IMR-90 (cell line): ENCODE data around the gene PSEN1. TPM values are rescaled to one million over a fixed set of nuclear protein-coding genes. Genes with fewer than 3 reads are reported as not detected.

Source experiments
- ATAC-seq: fragments of 200-7000 bp; cut with Tn5 transposase; 2 replicates; pipeline ENCODE4 v1.9.1; 2020; ENCODE audit warnings: low read depth, mild to moderate bottlenecking, moderate library complexity
- BruUV-seq: library from RNA; stranded (reverse); fragments of 400-500 nt; replicated peaks from 2 replicates; lab custom pipeline; 2021; lab: Mats Ljungman, UMichigan
- CTCF ChIA-PET: fragments of 300-600 bp; formaldehyde crosslinking; extraction: SDS; loops from one replicate; lab custom pipeline; 2021; ENCODE audit warnings: antibody characterized with exemption; lab: Yijun Ruan, JAX
- POLR2A ChIA-PET: fragments of 300-600 bp; sonication (Branson Sonifier 250); formaldehyde crosslinking; loops from one replicate; lab custom pipeline; 2022; ENCODE audit warnings: antibody characterized with exemption; ENCODE audit not compliant: unreplicated experiment; lab: Charles Lee
- DNase-seq: peaks from one replicate; pipeline ENCODE4 v3.0.0; 2013
- H2AFZ ChIP-seq: replicated peaks from 2 replicates; pipeline ENCODE3; 2013; ENCODE audit warnings: low read length, mild to moderate bottlenecking; ENCODE audit not compliant: poor library complexity
- H2AK5ac ChIP-seq: 2 replicates; pipeline ENCODE4 v1.6.1; 2013; ENCODE audit warnings: low read depth, low read length, inconsistent platforms
- H2AK9ac ChIP-seq: replicated peaks from 2 replicates; pipeline ENCODE3; 2013; ENCODE audit warnings: mild to moderate bottlenecking, low read depth, low read length, moderate library complexity; ENCODE audit not compliant: poor library complexity
- H2BK120ac ChIP-seq: 2 replicates; pipeline ENCODE4 v1.6.1; 2013; ENCODE audit warnings: low read depth, low read length, inconsistent platforms
- H2BK15ac ChIP-seq: 3 replicates; pipeline ENCODE4 v1.6.1; 2013; ENCODE audit warnings: low read depth, low read length, inconsistent platforms
- H2BK20ac ChIP-seq: 2 replicates; pipeline ENCODE4 v1.6.1; 2013; ENCODE audit warnings: low read depth, mild to moderate bottlenecking, inconsistent platforms, low read length, moderate library complexity
- H2BK5ac ChIP-seq: 2 replicates; pipeline ENCODE4 v1.6.1; 2013; ENCODE audit warnings: mild to moderate bottlenecking, low read depth, low read length, inconsistent platforms; ENCODE audit not compliant: poor library complexity, severe bottlenecking
- H3K14ac ChIP-seq: replicated peaks from 2 replicates; pipeline ENCODE4 v1.6.1; 2013; ENCODE audit warnings: low read depth, low read length, inconsistent platforms
- H3K18ac ChIP-seq: 2 replicates; pipeline ENCODE4 v1.6.1; 2013; ENCODE audit warnings: low read depth, low read length, control low read depth
- H3K23ac ChIP-seq: 2 replicates; pipeline ENCODE4 v1.6.1; 2013; ENCODE audit warnings: low read depth, low read length, inconsistent platforms
- H3K27ac ChIP-seq: 2 replicates; pipeline ENCODE4 v1.5.1; 2013; ENCODE audit warnings: mild to moderate bottlenecking, control low read depth, low read length; ENCODE audit not compliant: insufficient read depth
- H3K27me3 ChIP-seq: 2 replicates; pipeline ENCODE4 v1.6.1; 2013; ENCODE audit warnings: low read length; ENCODE audit not compliant: control insufficient read depth, insufficient read depth
- H3K36me3 ChIP-seq: 2 replicates; pipeline ENCODE4 v1.6.1; 2013; ENCODE audit warnings: low read length, mixed read lengths; ENCODE audit not compliant: control insufficient read depth, insufficient read depth
- H3K4ac ChIP-seq: 2 replicates; pipeline ENCODE4 v1.6.1; 2013; ENCODE audit warnings: low read depth, low read length, inconsistent platforms
- H3K4me1 ChIP-seq: 2 replicates; pipeline ENCODE4 v1.6.1; 2013; ENCODE audit warnings: low read length, mixed read lengths; ENCODE audit not compliant: control insufficient read depth, insufficient read depth
- H3K4me2 ChIP-seq: 2 replicates; pipeline ENCODE4 v1.6.1; 2013; ENCODE audit warnings: low read depth, mild to moderate bottlenecking, control low read depth, low read length, moderate library complexity
- H3K4me3 ChIP-seq: 2 replicates; pipeline ENCODE4 v1.5.1; 2013; ENCODE audit warnings: low read depth, mild to moderate bottlenecking, control low read depth, low read length, moderate library complexity; ENCODE audit not compliant: insufficient read depth
- H3K56ac ChIP-seq: 2 replicates; pipeline ENCODE4 v1.6.1; 2013; ENCODE audit warnings: low read length, inconsistent platforms; ENCODE audit not compliant: insufficient read depth; ENCODE audit errors: extremely low read depth
- H3K79me1 ChIP-seq, 2 experiments: 2 replicates each; pipeline ENCODE4 v1.6.1; 2013; ENCODE audit warnings: low read length in 2 of 2, inconsistent platforms in 1 of 2, low read depth in 1 of 2
- H3K9ac ChIP-seq: 2 replicates; pipeline ENCODE4 v1.6.1; 2013; ENCODE audit warnings: low read depth, low read length, control low read depth
- H3K9me1 ChIP-seq: 2 replicates; pipeline ENCODE4 v1.6.1; 2013; ENCODE audit warnings: low read length, inconsistent platforms; ENCODE audit not compliant: insufficient read depth
- H3K9me3 ChIP-seq: 2 replicates; pipeline ENCODE4 v1.6.1; 2013; ENCODE audit warnings: low read length; ENCODE audit not compliant: control insufficient read depth, insufficient read depth
- H4K20me1 ChIP-seq: 2 replicates; pipeline ENCODE4 v1.6.1; 2013; ENCODE audit warnings: low read length, inconsistent platforms; ENCODE audit not compliant: insufficient read depth
- H4K5ac ChIP-seq: 2 replicates; pipeline ENCODE4 v1.6.1; 2013; ENCODE audit warnings: mild to moderate bottlenecking, low read depth, low read length, control low read depth
- H4K8ac ChIP-seq, 2 experiments: 2 replicates each; pipeline ENCODE4 v1.6.1; 2013; ENCODE audit warnings: low read depth in 2 of 2, low read length in 2 of 2, control low read depth in 1 of 2, inconsistent platforms in 1 of 2
- H4K91ac ChIP-seq: 2 replicates; pipeline ENCODE4 v1.6.1; 2013; ENCODE audit warnings: low read depth, low read length, inconsistent platforms; ENCODE audit not compliant: insufficient read depth
- BHLHE40 ChIP-seq: fragments of 150-350 bp; IDR thresholded peaks from 2 replicates; pipeline ENCODE4 v1.6.1; 2016; ENCODE audit warnings: mild to moderate bottlenecking, low read depth, low read length
- CEBPB ChIP-seq: IDR thresholded peaks from 2 replicates; pipeline ENCODE4 v1.6.1; 2012; ENCODE audit warnings: low read depth, low read length, improper control_type of control experiment
- CHD1 ChIP-seq: IDR thresholded peaks from 2 replicates; pipeline ENCODE4 v1.6.1; 2012; ENCODE audit warnings: low read depth, low read length, improper control_type of control experiment
- ELK1 ChIP-seq: fragments of 150-350 bp; IDR thresholded peaks from 2 replicates; pipeline ENCODE4 v1.6.1; 2016; ENCODE audit warnings: low read depth, mild to moderate bottlenecking, low read length, moderate library complexity, borderline replicate concordance
- FOS ChIP-seq: fragments of 150-350 bp; IDR thresholded peaks from 2 replicates; pipeline ENCODE4 v1.6.1; 2016; ENCODE audit warnings: low read depth, low read length
- MAZ ChIP-seq: IDR thresholded peaks from 2 replicates; pipeline ENCODE4 v1.6.1; 2012; ENCODE audit warnings: low read depth, mild to moderate bottlenecking, low read length, improper control_type of control experiment, moderate library complexity, borderline replicate concordance
- MXI1 ChIP-seq: IDR thresholded peaks from 2 replicates; pipeline ENCODE4 v1.6.1; 2012; ENCODE audit warnings: low read depth, mild to moderate bottlenecking, low read length, moderate library complexity, borderline replicate concordance
- NFE2L2 ChIP-seq: fragments of 150-350 bp; IDR thresholded peaks from 2 replicates; pipeline ENCODE4 v1.6.1; 2016; ENCODE audit warnings: low read depth, mild to moderate bottlenecking, low read length
- POLR2A ChIP-seq: IDR thresholded peaks from 2 replicates; pipeline ENCODE4 v1.6.1; 2012; ENCODE audit warnings: mild to moderate bottlenecking, low read depth, low read length
- RAD21 ChIP-seq: IDR thresholded peaks from 2 replicates; pipeline ENCODE4 v1.6.1; 2012; ENCODE audit warnings: low read length, improper control_type of control experiment
- RCOR1 ChIP-seq: IDR thresholded peaks from 2 replicates; pipeline ENCODE4 v1.6.1; 2012; ENCODE audit warnings: mild to moderate bottlenecking, low read length, improper control_type of control experiment; ENCODE audit not compliant: insufficient replicate concordance
- SMC3 ChIP-seq: fragments of 150-350 bp; IDR thresholded peaks from 2 replicates; pipeline ENCODE4 v1.6.1; 2016; ENCODE audit warnings: low read depth, mild to moderate bottlenecking, antibody characterized with exemption, low read length, moderate library complexity
- USF2 ChIP-seq: fragments of 150-350 bp; IDR thresholded peaks from 2 replicates; pipeline ENCODE4 v1.6.1; 2017; ENCODE audit warnings: mild to moderate bottlenecking, antibody characterized with exemption, low read length, low read depth
- WGBS, 2 experiments: methylation state at CpG; one replicate each; pipeline versions ENCODE4 v1.1.5 to v1.1.7; 2013; ENCODE audit warnings: missing lambda C conversion rate in 2 of 2; ENCODE audit not compliant: insufficient read length in 1 of 2; ENCODE audit errors: extremely low coverage in 2 of 2; 5-methylcytosine and 5-hydroxymethylcytosine counted together
- dilution Hi-C: fragments of 300-500 bp; cut with HindIII; formaldehyde crosslinking; loops from one replicate; pipeline ENCODE4 v1.14.3; 2018; ENCODE audit warnings: low sequenced_read_pairs; ENCODE audit not compliant: unreplicated experiment
- in situ Hi-C: fragments of 300-500 bp; cut with MboI; formaldehyde crosslinking; loops from 3 replicates; pipeline ENCODE4 v1.14.3; 2019; ENCODE audit warnings: low sequenced_read_pairs, inconsistent platforms, mixed read lengths
- intact Hi-C: fragments of 100-400 bp; cut with micrococcal nuclease; formaldehyde crosslinking; loops from 2 replicates; pipeline ENCODE4 v1.10.0; 2022
- polyA plus RNA-seq, 3 experiments: library from polyadenylated mRNA; depleted of rRNA; stranded (reverse); fragments of >200 nt; gene quantifications; 2 replicates each; pipeline ENCODE4 v1.2.3, GENCODE V29; 2012; ENCODE audit warnings: low replicate concordance in 1 of 3
- total RNA-seq: library from RNA; depleted of rRNA; stranded (reverse); fragments of >200 nt; gene quantifications from 2 replicates; pipeline ENCODE4 v1.2.3, GENCODE V29; 2012

PSEN1 gene
- total and polyA plus RNA-seq, 2 of the 4 experiments (the other 2 are of a cell fraction) = 14.8 to 62.7 TPM

GRCh38 chr14:73250781-73251500, 114.6 kb downstream of the PSEN1 start:
- H3K9me1 ChIP-seq = 0 out of 2 replicates have a peak, but pooled peaks cover 3% of the 10 kb centered on the region
- H3K79me1 ChIP-seq = no peaks in the 10 kb centered on the region
- TF ChIP-seq CHD1 = no peak
- no peak for TF ChIP-seq USF2
- no peak for TF ChIP-seq MXI1
- no peak for TF ChIP-seq FOS
- TF ChIP-seq MAZ = no peak
- TF ChIP-seq RCOR1 = no peak
- no peak for TF ChIP-seq POLR2A
- TF ChIP-seq BHLHE40 = no peak
- TF ChIP-seq CEBPB = no peak
- no peak for TF ChIP-seq ELK1
- TF ChIP-seq NFE2L2 = no peak
- TF ChIP-seq RAD21 = no peak
- TF ChIP-seq SMC3 = no peak
- H3K23ac ChIP-seq = no peak overlapping the region
- no peak overlapping the region for H4K8ac ChIP-seq
- no peaks in the 10 kb centered on the region for H3K27me3 ChIP-seq
- no peak overlapping the region for H2BK5ac ChIP-seq
- H3K18ac ChIP-seq = no peak overlapping the region
- DNase-seq (no peak), ATAC-seq (no peak)
- no peak overlapping the region for H2BK15ac ChIP-seq
- no peak overlapping the region for H3K27ac ChIP-seq
- H4K5ac ChIP-seq = no peak overlapping the region
- no peak overlapping the region for H3K4ac ChIP-seq
- H3K56ac ChIP-seq = no peak overlapping the region
- no peak overlapping the region for H2AK5ac ChIP-seq
- dilution Hi-C loops = no loop called here
- in situ Hi-C loops = no loop called here
- 90% methylated on average over 6 of the region's 27 CpGs; no CpG with 5 or more reads in 1 of the 2 experiments for WGBS, 2 experiments
- no peak overlapping the region for H2BK20ac ChIP-seq
- POLR2A ChIA-PET = no interaction called here
- no peak overlapping the region for H2AK9ac ChIP-seq
- no peak overlapping the region for H3K14ac ChIP-seq
- no peaks in the 10 kb centered on the region for H3K36me3 ChIP-seq
- no peaks in the 10 kb centered on the region for H4K20me1 ChIP-seq
- no peak overlapping the region for H4K91ac ChIP-seq
- CTCF ChIA-PET = no interaction called here
- no peak overlapping the region for H2BK120ac ChIP-seq
- no peak overlapping the region for H3K4me2 ChIP-seq
- BruUV-seq = no TSS peak
- no peaks in the 10 kb centered on the region for H3K4me1 ChIP-seq
- no peak overlapping the region for H3K4me3 ChIP-seq
- H2AFZ ChIP-seq = no peak overlapping the region
- no peak overlapping the region for H3K9ac ChIP-seq
- no peaks in the 10 kb centered on the region for H3K9me3 ChIP-seq
- intact Hi-C loops = no loop called here
